Measurements from ENCODE around the gene FAM163B. TPM values are rescaled to one million over a fixed set of nuclear protein-coding genes. Genes with fewer than 3 reads are reported as not detected.

The FAM163B gene
- total RNA-seq, 1 experiment from 2014 or later, result 2.0 TPM

- H3K27ac Mint-ChIP-seq, result no peak overlapping the region
- peaks cover 8% of the 10 kb centered on the region for H3K4me1 Mint-ChIP-seq
- TF ChIP-seq CREB1 (CRISPR knock-in tag; IDR thresholded peaks at IDR 0.05), result no peak
- no peak for TF ChIP-seq ZNF281 (CRISPR knock-in tag; IDR thresholded peaks at IDR 0.05)
- no peak for TF ChIP-seq MAX (CRISPR knock-in tag; IDR thresholded peaks at IDR 0.05)
- no peak for TF ChIP-seq IRF1 (CRISPR knock-in tag; IDR thresholded peaks at IDR 0.05)
- TF ChIP-seq ZNF423 (CRISPR knock-in tag; IDR thresholded peaks at IDR 0.05), result no peak
- no peak for TF ChIP-seq HMGXB4 (CRISPR knock-in tag; IDR thresholded peaks at IDR 0.05)
- H3K36me3 Mint-ChIP-seq, result peaks cover 4% of the 10 kb centered on the region
- peaks cover 5% of the 10 kb centered on the region for H3K9me3 Mint-ChIP-seq
- H3K27me3 Mint-ChIP-seq (ENCODE audit: low read depth), result peaks cover 6% of the 10 kb centered on the region; the same call in 1 of the 2 replicates
- ATAC-seq, result no peak
- POLR2A ChIA-PET, result no interaction called here
- H3K4me3 Mint-ChIP-seq, result no peak overlapping the region
- no peak for DNase-seq (ENCODE audit: low spot score)
- CTCF ChIA-PET, result interaction anchor here (0.6 to 2.1 kb wide), 19 partner anchors 9 to 152 kb away, joined by 3 to 17 read pairs (median 5); partner anchors contain the start of genes ADAMTSL2, FAM163B, MYMK and SARDH
These were observed 18.8 kb downstream of the FAM163B start for GRCh38 chr9:133590231-133590855.

GRCh38 chr9:133589454-133590227, 19.5 kb downstream of the FAM163B start:
- H3K27me3 Mint-ChIP-seq (ENCODE audit: low read depth), result peaks cover 6% of the 10 kb centered on the region; the same call in 1 of the 2 replicates
- peak; percentile 79 for DNase-seq (ENCODE audit: low spot score)
- peaks cover 5% of the 10 kb centered on the region for H3K9me3 Mint-ChIP-seq
- peak; percentile 78 for ATAC-seq
- H3K4me1 Mint-ChIP-seq, result peaks cover 14% of the 10 kb centered on the region
- H3K4me3 Mint-ChIP-seq, result no peak overlapping the region
- H3K36me3 Mint-ChIP-seq, result peaks cover 4% of the 10 kb centered on the region
- no peak overlapping the region for H3K27ac Mint-ChIP-seq
- ChIA-PET CTCF (interaction anchor here (0.6 to 2.1 kb wide), 39 partner anchors 8 to 563 kb away, joined by 3 to 17 read pairs (median 4); partner anchors contain the start of genes ADAMTSL2, FAM163B, MYMK and SARDH), POLR2A (no interaction called here)
- TF ChIP-seq AR (CRISPR knock-in tag; IDR thresholded peaks at IDR 0.05), result no peak
- TF ChIP-seq ERG (CRISPR knock-in tag; IDR thresholded peaks at IDR 0.05), result no peak
- TF ChIP-seq HMGXB4 (CRISPR knock-in tag; IDR thresholded peaks at IDR 0.05), result peak; percentile 44; the same call in 1 of the 2 replicates
- TF ChIP-seq ZBTB43 (CRISPR knock-in tag; IDR thresholded peaks at IDR 0.05), result no peak
- TF ChIP-seq E2F4 (CRISPR knock-in tag; IDR thresholded peaks at IDR 0.05; ENCODE audit: borderline replicate concordance, low read depth), result no peak
- peak; percentile 92 for TF ChIP-seq CTCF (IDR thresholded peaks at IDR 0.05)
- no peak for TF ChIP-seq ATF3 (CRISPR knock-in tag; conservative IDR thresholded peaks at IDR 0.05)
- TF ChIP-seq ZNF396 (CRISPR knock-in tag; IDR thresholded peaks at IDR 0.05; ENCODE audit: borderline replicate concordance), result no peak
- no peak for TF ChIP-seq RELA (CRISPR knock-in tag; IDR thresholded peaks at IDR 0.05; ENCODE audit: borderline replicate concordance)

All from WTC11 (cell line).